Measurements from ENCODE around the gene ALDH18A1.
A peak's percentile ranks its signal among the peaks of the same experiment; 100 is the strongest.
"Not testable (repeated sequence)": the region's sequence is repeated elsewhere in the genome, so short reads cannot be mapped to it uniquely, and the experiment has no call there.

ALDH18A1 gene

GRCh38 chr10:95650232-95650631 lies 6.3 kb downstream of the ALDH18A1 start:
- DNase-seq (ENCODE audit: low spot score): no peak

DNA sequence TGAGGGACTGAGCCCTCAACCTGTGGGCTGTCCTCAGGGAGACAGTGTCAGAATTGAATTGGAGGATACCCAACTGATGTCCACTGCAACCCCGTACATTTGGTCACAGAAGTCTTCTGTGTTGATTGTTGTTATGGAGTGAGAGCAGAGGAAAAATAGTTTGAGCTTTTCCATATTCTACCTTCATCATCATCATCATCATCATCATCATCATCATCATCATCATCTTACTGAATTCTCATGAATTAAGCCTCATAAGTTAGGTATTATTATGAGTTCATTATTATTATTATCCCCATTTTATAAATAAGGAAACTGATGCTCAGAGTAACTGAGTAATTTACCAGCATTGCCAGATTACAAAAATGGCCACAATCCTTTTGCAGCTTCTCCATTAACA lies 8.4 kb downstream of the ALDH18A1 start:
- no peak for DNase-seq (ENCODE audit: low spot score)

DNA sequence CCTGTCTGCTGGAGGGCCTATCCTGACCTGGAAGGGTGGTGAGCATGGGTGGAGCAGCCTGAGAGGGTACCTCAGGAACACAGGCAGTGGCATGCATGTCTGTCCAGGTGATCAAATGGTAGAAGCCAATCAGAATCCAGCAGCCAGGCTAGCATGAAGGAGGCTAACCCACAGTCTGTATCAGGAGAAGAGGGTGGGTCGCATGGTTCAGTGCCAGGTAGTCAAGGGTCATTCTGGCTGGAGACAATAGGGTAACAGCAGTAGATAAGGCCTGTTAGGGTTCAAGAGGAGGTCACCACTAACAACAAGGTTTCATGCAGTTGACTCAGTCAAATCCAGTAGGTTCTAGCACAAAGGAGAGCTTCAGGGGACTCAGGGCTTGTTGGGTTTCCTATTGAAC lies 10.4 kb downstream of the ALDH18A1 start:
- DNase-seq (ENCODE audit: low spot score): no peak

DNA sequence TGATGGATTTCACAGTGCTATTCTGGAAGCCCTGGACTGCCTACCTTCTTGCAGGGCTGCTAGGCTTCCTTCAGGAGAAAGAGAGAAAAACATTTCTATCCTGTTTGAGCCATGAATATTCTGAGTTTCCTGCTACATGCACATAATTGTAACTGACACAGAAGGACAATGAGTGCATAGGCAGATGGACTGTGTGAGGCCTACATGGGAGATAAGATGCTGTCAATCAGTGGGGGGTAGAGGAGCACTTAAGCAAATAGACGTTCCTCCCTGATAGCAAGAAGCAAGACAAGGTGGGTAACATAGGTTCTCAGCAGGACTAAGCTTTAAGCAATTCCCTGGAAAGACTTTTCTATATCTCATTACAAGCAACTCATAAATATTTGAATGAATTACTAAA lies 11.6 kb downstream of the ALDH18A1 start:
- DNase-seq (ENCODE audit: low spot score): no peak

DNA sequence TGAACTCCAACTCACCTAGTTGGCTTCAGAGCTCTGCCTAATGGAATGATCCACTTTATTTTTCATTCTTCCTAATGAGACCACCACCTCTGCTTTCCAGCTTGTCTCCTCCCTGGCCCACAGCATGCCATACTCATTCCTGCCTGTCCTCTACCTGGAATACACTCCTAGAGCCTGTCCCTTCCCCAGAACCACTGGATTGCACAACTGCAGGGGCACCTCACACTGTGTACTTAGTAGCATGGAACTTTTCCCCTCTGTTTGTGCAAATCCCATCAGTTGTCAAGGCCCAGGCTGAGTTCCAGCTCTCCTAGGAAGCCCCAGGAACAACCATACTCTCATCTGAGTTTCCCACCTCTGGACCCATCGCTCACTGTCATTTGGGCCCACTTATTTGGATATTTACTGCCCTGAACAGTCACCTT lies 15.6 kb downstream of the ALDH18A1 start:
- DNase-seq (ENCODE audit: low spot score): peak; percentile 63

GRCh38 chr10:95637911-95638310 lies 18.6 kb downstream of the ALDH18A1 start:
- DNase-seq (ENCODE audit: low spot score): no peak

- DNase-seq (ENCODE audit: low spot score): no peak
These were observed 19.4 kb downstream of the ALDH18A1 start for GRCh38 chr10:95637140-95637539.

DNA sequence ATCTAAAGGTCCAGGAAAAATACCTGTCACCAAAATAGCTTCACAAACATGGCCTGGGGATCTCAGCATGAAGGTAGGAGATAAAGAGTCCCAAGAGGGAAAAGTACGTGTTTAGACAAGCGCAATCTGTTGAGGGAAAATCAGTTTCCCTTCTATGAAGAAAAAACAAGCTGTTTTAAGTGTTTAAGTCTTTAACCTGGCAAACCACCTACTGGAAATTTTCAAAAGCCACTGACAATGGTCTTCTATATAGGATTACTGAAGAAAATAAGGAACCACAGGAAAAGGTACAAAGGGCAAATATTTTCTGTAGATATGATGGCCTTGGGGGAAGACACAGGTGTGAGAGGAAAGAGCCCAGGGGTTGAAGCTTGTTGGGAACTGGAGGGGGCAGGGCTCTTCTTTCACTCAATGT lies 21.2 kb downstream of the ALDH18A1 start:
- DNase-seq (ENCODE audit: low spot score): no peak

DNA sequence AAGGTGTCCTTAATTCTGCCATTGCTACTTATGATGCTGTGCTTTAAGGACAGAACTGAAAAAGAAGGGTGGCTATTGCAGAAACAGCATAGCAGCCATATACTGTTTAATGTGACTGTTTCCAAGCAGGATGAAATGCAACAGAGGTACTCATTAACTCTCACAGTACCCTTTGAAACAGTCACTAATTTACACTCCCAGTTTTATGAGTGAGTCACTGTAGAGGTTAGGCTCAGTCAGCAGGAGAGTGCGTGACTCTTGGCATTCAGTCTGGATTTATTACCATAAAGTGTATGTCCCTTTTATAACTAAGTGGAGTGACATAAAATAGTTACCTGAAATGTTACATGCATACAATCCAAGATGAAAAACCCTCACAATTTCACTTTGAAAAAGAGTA lies 27.7 kb downstream of the ALDH18A1 start:
- peak; percentile 35 for DNase-seq (ENCODE audit: low spot score)

DNA sequence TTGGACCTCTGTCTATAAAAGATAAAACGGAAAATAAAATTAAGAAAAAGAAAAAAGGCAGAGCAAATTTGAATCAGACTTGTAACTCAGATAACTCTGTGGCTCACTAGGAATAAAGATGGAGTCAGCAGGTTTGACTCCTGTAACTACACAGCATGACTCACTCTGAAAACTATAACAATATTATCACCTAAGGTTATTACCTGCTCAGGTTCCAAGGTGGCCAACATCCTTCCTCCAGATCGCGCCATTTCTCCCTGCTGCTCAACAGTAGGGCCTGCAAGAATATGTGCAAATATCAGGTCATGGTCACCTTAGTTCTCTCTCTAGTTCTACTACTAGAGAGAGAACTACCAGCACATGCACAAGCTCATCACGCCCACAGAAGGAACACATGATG lies 30.0 kb downstream of the ALDH18A1 start:
- no peak for DNase-seq (ENCODE audit: low spot score)

DNA sequence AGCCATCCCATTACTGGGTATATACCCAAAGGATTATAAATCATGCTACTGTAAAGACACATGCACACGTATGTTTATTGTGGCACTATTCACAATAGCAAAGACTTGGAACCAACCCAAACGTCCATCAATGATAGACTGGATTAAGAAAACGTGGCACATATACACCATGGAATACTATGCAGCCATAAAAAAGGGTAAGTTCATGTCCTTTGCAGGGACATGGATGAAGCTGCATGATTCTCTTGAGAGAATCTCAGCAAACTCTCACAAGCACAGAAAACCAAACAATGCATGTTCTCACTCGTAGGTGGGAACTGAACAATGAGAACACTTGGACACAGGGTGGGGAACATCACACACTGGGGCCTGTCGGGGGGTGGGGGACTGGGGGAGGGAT lies 36.1 kb downstream of the ALDH18A1 start:
- DNase-seq (ENCODE audit: low spot score): not testable (repeated sequence)

GRCh38 chr10:95618101-95618500 lies 38.4 kb downstream of the ALDH18A1 start:
- no peak for DNase-seq (ENCODE audit: low spot score)

GRCh38 chr10:95616446-95616845 lies 40.1 kb downstream of the ALDH18A1 start:
- no peak for DNase-seq (ENCODE audit: low spot score)

- DNase-seq (ENCODE audit: low spot score): no peak
These were observed 43.2 kb downstream of the ALDH18A1 start for GRCh38 chr10:95613330-95613729.

DNA sequence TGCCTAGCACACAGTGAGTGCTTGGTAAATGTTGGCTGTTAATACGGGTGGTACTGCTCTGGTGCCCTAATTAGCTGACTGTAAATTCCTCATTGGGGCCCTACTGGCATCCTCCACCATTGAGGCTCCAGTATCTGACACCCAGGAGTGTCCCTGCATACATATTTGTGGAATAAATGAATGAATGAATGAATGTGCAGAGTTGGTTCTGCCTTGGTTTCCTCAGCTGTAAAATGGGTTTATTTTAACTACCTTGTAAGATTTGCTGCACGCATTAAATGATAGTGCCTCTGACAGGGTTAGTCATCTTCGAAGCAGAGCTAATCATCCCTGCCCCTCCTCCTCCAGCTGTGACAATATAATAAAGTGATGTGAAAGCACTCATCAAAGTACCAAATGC lies 45.8 kb downstream of the ALDH18A1 start:
- no peak for DNase-seq (ENCODE audit: low spot score)

DNA sequence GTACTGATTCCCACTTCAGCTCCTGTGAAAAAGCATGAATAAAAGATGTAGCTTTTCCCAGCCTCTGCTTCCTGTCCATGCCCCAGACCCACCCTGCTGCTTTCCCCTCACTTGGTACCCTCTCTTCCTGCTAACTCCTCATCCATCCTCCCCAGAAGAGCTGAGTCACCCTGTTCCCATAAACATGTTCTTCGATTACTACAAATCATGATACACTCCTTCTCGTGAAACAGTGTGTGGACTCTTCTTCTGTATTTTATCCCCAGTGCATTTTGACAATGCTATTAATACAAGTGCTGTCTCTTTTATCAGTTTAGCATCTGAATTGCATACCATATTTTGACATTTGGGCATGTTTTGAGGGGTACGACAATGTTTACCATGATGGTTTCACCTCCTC lies 49.6 kb downstream of the ALDH18A1 start:
- DNase-seq (ENCODE audit: low spot score): no peak

GRCh38 chr10:95605163-95605562 lies 51.3 kb downstream of the ALDH18A1 start:
- no peak for DNase-seq (ENCODE audit: low spot score)

DNA sequence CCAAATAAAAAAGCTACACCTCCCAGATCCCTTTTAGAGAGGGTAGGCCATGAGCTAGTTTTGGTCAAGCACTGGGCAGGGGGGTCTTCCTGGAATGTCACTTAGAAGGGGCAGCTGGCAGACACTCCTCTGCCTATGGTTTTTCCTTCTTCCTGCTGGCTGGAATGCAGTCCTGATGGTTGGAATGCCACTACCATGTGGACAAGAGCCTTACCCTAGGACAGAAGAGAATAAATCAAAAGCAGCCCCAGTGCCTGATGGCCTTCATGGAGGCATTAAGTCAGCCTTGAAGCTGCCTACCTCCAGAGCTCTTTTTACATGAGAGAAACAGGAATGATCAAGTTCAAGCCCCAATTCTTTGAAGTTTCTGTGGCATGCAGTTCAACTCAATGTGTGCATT lies 51.9 kb downstream of the ALDH18A1 start:
- no peak for DNase-seq (ENCODE audit: low spot score)

DNA sequence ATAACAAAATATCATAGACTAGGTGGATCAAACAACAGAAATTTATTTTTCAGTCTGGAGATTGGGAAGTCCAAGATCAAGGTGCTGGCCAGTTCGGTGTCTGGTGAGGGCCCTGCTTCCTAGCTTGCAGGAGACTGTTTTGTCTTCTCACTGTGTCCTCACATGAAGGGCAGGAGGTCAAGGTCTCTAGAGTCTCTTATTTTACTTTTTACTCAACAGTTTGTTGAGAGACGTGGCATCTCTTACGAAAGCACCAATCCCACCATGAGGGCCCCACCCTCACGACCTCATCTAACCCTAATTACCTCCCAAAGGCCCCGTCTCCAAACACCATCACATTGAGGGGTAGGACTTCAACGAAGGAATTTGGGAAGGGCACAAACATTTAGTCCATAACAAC lies 54.1 kb downstream of the ALDH18A1 start:
- DNase-seq (ENCODE audit: low spot score): no peak

DNA sequence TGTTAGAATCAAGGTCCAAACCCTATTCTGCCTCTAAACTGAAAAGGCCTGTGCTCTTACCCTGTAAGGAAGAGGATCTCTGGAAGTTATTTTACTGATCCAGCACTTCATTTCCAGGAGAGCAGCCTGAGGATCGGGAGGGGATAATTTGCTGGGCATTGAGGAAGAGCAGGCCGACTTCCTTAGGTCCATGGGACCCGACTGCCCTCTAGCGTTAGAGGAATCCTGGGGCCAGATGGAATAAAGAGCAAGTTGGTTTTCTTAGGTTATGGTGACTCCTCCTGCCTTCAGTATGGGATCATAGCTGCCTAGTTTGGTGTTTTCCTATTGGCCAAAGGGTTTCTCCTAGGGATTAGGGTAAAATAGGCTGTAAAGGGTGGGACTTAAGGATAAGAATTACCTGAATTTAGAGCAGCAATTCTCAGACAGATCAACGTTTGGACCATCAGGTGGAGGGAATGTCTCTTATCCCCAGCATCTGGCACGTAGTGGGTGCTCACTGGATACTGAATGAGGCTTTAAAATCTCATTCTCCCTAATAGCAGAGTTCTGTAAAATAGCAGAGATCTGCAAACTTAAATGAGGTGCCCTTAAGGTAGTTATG lies 55.3 kb downstream of the ALDH18A1 start:
- peak; percentile 70 for DNase-seq (ENCODE audit: low spot score)

DNA sequence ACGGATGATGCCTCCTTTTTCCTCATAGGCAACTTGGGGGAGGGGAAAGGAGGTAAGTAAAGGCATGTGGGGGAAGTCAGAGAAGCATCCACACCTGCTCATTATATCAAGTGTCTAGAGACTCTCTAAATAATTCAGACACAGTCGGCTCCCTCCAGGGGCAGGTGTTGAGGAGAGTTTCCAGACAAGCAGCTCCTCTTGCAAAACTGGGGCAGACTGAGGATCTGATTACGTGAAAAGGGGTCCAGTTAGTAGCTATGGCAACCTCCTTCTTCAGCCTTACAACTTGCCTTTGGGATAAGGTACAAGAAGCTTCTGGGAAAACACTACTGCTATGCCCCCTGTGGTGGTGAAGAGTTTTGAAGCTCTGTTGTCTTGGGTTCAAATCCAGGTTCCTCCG lies 56.4 kb downstream of the ALDH18A1 start:
- DNase-seq (ENCODE audit: low spot score): no peak

- DNase-seq (ENCODE audit: low spot score): no peak
These were observed 58.7 kb downstream of the ALDH18A1 start for GRCh38 chr10:95597788-95598187.

GRCh38 chr10:95588025-95588424 lies 68.5 kb downstream of the ALDH18A1 start:
- DNase-seq (ENCODE audit: low spot score): no peak

DNA sequence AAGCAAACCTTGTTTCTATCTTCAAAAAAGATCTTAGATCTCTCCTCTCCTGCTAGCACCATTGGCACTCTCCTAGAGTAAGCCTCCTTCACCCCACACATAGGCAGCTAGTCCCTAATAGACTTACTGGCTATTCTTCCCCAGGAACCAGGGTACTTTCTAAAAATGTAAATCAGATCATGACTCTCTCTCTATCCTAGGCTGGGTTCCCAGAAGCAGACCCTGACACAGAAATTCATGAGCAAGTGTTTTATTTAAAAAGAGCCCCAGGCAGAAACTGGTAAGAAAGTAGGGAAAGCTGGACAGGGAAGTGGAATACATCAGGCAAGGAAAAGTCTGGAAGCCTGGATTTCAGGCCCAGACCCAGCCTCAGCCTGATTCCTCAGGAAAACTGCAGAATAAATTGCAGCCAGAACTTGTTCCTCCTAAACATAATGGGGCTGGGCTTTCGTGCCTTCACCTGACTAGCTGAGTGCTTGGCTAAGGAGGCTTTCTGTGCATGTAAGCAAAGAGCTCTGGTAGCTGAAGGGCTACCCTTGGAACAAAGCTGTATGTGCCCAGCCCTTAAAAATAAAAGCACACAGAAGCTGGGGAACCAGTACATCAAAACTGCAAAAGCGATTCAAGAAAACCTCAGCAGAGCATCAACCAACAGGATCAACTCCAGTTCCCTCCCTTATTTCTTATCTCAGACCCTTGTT lies 76.5 kb downstream of the ALDH18A1 start:
- DNase-seq (ENCODE audit: low spot score): no peak
